K562 (cell line): ENCODE results near the gene NACA. TPM values are rescaled to one million over a fixed set of nuclear protein-coding genes. Genes with fewer than 3 reads are reported as not detected.

Experiments
- DPF2 ChIP-seq: fragments of 450-650 bp; IDR thresholded peaks from 2 replicates; pipeline ENCODE4 v1.6.1; 2016
- HEY1 ChIP-seq: fragments of 250-450 bp; sonication (Bioruptor Pico); IDR thresholded peaks from 2 replicates; pipeline ENCODE4 v1.5.0; 2020; ENCODE audit warnings: mild to moderate bottlenecking, moderate library complexity, borderline replicate concordance
- HNRNPK ChIP-seq: fragments of 200-400 bp; formaldehyde crosslinking; IDR thresholded peaks from one replicate; pipeline ENCODE4 v1.6.1; 2018; ENCODE audit warnings: mild to moderate bottlenecking, low read depth, low read length; ENCODE audit not compliant: poor library complexity, severe bottlenecking
- NFIX ChIP-seq: fragments of 250-450 bp; sonication (Bioruptor Pico); IDR thresholded peaks from 2 replicates; pipeline ENCODE4 v1.4.0; 2020; ENCODE audit warnings: low read depth, mild to moderate bottlenecking, moderate library complexity
- NR4A1 ChIP-seq, 2 experiments: fragments of 250-450 bp in 1 of 2; fragments of 450-650 bp in 1 of 2; sonication (Bioruptor Pico) in 1 of 2; IDR thresholded peaks; 2 replicates each; pipeline versions ENCODE4 v1.4.0 to v1.6.1; 2016 to 2020; ENCODE audit warnings: mild to moderate bottlenecking in 2 of 2, missing compliant biosample characterization in 1 of 2, missing genetic modification characterization in 1 of 2, moderate library complexity in 1 of 2
- POLR2A ChIP-seq: fragments of 450-650 bp; conservative IDR thresholded peaks from 2 replicates; pipeline ENCODE4 v1.6.1; 2016
- POLR2B ChIP-seq: fragments of 450-650 bp; IDR thresholded peaks from 2 replicates; pipeline ENCODE4 v1.6.1; 2018; ENCODE audit warnings: low read depth; ENCODE audit not compliant: partially characterized antibody
- RAD21 ChIP-seq, 2 experiments: fragments of 250-450 bp in 1 of 2; fragments of 450-650 bp in 1 of 2; sonication (Bioruptor Pico) in 1 of 2; formaldehyde crosslinking in 1 of 2; IDR thresholded peaks in 1 of 2; conservative IDR thresholded peaks in 1 of 2; 2 replicates each; pipeline versions ENCODE4 v1.4.0 to v1.8.0; 2020 to 2022; ENCODE audit warnings: mild to moderate bottlenecking in 2 of 2, moderate library complexity in 1 of 2
- SETDB1 ChIP-seq: IDR thresholded peaks from one replicate; pipeline ENCODE4 v1.6.1; 2012; ENCODE audit warnings: low read length, control low read depth, inconsistent platforms
- SLC30A9 ChIP-seq: fragments of 250-450 bp; sonication (Bioruptor Pico); IDR thresholded peaks from 2 replicates; pipeline ENCODE4 v1.8.0; 2022; ENCODE audit warnings: mild to moderate bottlenecking, moderate library complexity
- TCF7 ChIP-seq: sonication (generic); IDR thresholded peaks from 2 replicates; pipeline ENCODE4 v1.6.1; 2016; ENCODE audit warnings: antibody characterized with exemption, borderline replicate concordance
- THAP12 ChIP-seq: fragments of 250-450 bp; sonication (Bioruptor Pico); IDR thresholded peaks from 2 replicates; pipeline ENCODE4 v1.9.0; 2021; ENCODE audit warnings: mild to moderate bottlenecking, inconsistent platforms
- ZNF212 ChIP-seq: fragments of 450-650 bp; formaldehyde crosslinking; IDR thresholded peaks from 2 replicates; pipeline ENCODE4 v1.4.0; 2020; ENCODE audit warnings: mild to moderate bottlenecking
- ZNF232 ChIP-seq: sonication (generic); formaldehyde crosslinking; IDR thresholded peaks from 2 replicates; pipeline ENCODE4 v1.8.0; 2022; ENCODE audit warnings: mild to moderate bottlenecking, missing genetic modification reagents
- ZNF274 ChIP-seq: IDR thresholded peaks from 2 replicates; pipeline ENCODE4 v1.6.1; 2011; ENCODE audit warnings: low read depth, mild to moderate bottlenecking, low read length, moderate library complexity, borderline replicate concordance
- ZNF3 ChIP-seq: fragments of 250-450 bp; sonication (Bioruptor Pico); IDR thresholded peaks from 2 replicates; pipeline ENCODE4 v1.5.0; 2021; ENCODE audit warnings: mild to moderate bottlenecking, moderate library complexity
- ZNF311 ChIP-seq: fragments of 250-450 bp; sonication (Bioruptor Pico); IDR thresholded peaks from 2 replicates; pipeline ENCODE4 v1.4.0; 2020; ENCODE audit warnings: mild to moderate bottlenecking, moderate library complexity
- ZNF384 ChIP-seq: IDR thresholded peaks from 2 replicates; pipeline ENCODE4 v1.6.1; 2012; ENCODE audit warnings: low read depth, low read length, improper control_type of control experiment
- ZNF512 ChIP-seq: IDR thresholded peaks from 2 replicates; pipeline ENCODE4 v1.6.1; 2016; ENCODE audit warnings: missing genetic modification characterization, missing compliant biosample characterization
- ZNF589 ChIP-seq: fragments of 200-800 bp; sonication (Bioruptor generic); IDR thresholded peaks from 2 replicates; pipeline ENCODE4 v1.6.1; 2016; ENCODE audit warnings: low read depth, missing genetic modification characterization, missing compliant biosample characterization
- ZNF639 ChIP-seq, 2 experiments: fragments of 200-800 bp in 1 of 2; sonication (Bioruptor generic) in 1 of 2; sonication (generic) in 1 of 2; formaldehyde crosslinking in 1 of 2; IDR thresholded peaks in 1 of 2; conservative IDR thresholded peaks in 1 of 2; 2 replicates each; pipeline versions ENCODE4 v1.5.0 to v1.6.1; 2016 to 2020; ENCODE audit warnings: missing compliant biosample characterization in 1 of 2, missing genetic modification characterization in 1 of 2, missing genetic modification reagents in 1 of 2
- ZNF696 ChIP-seq: fragments of 250-450 bp; sonication (Bioruptor Pico); conservative IDR thresholded peaks from 2 replicates; pipeline ENCODE4 v1.4.0; 2020; ENCODE audit warnings: mild to moderate bottlenecking, moderate library complexity
- ZNF77 ChIP-seq: fragments of 250-450 bp; sonication (Bioruptor Pico); IDR thresholded peaks from 2 replicates; pipeline ENCODE4 v1.5.0; 2020
- polyA plus RNA-seq, 8 experiments: library from polyadenylated mRNA; depleted of rRNA in 4 of 8; stranded (reverse) in 5 of 8; unstranded in 3 of 8; fragments of >200 nt; fragmentation: Nextera tagmentation in 2 of 8; fragmentation: Illumina TruSeq in 1 of 8; extraction: Ambion mirVana in 2 of 8; extraction: Trizol in 1 of 8; gene quantifications; 2 replicates each; pipeline versions ENCODE4 v1.2.1 to v1.2.3, GENCODE V29; 2011 to 2014; ENCODE audit warnings: inconsistent platforms in 1 of 8, missing spikeins in 1 of 8
- total RNA-seq, 7 experiments: library from RNA; depleted of rRNA in 6 of 7; stranded (reverse); fragments of >200 nt in 6 of 7; fragmentation: Illumina TruSeq in 2 of 7; extraction: Trizol in 2 of 7; gene quantifications; 2 replicates each; pipeline versions ENCODE4 v1.2.1 to v1.2.3, GENCODE V29; 2011 to 2021; ENCODE audit warnings: low replicate concordance in 1 of 7

NACA gene
- total and polyA plus RNA-seq, 9 of the 15 experiments (the other 6 are each of a cell fraction or from before 2014, with no cell fraction given), result 1,030 to 2,416 (median 1,645) TPM

- TF ChIP-seq ZNF3 (CRISPR knock-in tag) (no peak), ZNF512 (tag) (no peak), SETDB1 (no peak), ZNF232 (CRISPR knock-in tag) (no peak), HEY1 (CRISPR knock-in tag) (no peak), SLC30A9 (no peak), ZNF77 (CRISPR knock-in tag) (no peak), ZNF696 (CRISPR knock-in tag) (no peak), POLR2A (no peak; the same call in 1 of the 2 replicates), ZNF212 (CRISPR knock-in tag) (no peak), ZNF589 (CRISPR knock-in tag) (no peak), ZNF639 (CRISPR knock-in tag; conservative IDR thresholded peaks at IDR 0.05 in 1 of 2, IDR thresholded peaks at IDR 0.05 in 1 of 2) (no peak), RAD21 (CRISPR knock-in tag; conservative IDR thresholded peaks at IDR 0.05 in 1 of 2, IDR thresholded peaks at IDR 0.05 in 1 of 2) (no peak; a peak in 1 of 4 replicates), DPF2 (no peak), POLR2B (peak; percentile 21), ZNF311 (CRISPR knock-in tag) (no peak), ZNF274 (no peak), NR4A1 (CRISPR knock-in tag; IDR thresholded peaks at IDR 0.05) (no peak), NR4A1 (tag; IDR thresholded peaks at IDR 0.05) (no peak), NFIX (CRISPR knock-in tag) (no peak), THAP12 (CRISPR knock-in tag) (no peak), TCF7 (no peak), HNRNPK (no peak), ZNF384 (no peak)
Measured at GRCh38 chr12:56687223-56688128, 37.6 kb downstream of the NACA start (continued).
